NCI-H2081 treated with DMSO at 0.1 percent for 48 hours (cell line): Measurements from ENCODE around the gene PLCG2.

ENCODE experiments used
- DNase-seq: peaks from one replicate; lab custom pipeline; 2025; lab: John Stamatoyannopoulos, UW

Gene PLCG2

GRCh38 chr16:81843683-81844082, 64.6 kb downstream of the PLCG2 start:
- DNase-seq, result no peak

- DNase-seq, result no peak
These were observed 67.0 kb downstream of the PLCG2 start for GRCh38 chr16:81846105-81846504.

- DNase-seq, result no peak
These were observed 69.3 kb downstream of the PLCG2 start for GRCh38 chr16:81848306-81848853.

- no peak for DNase-seq
These were observed 71.3 kb downstream of the PLCG2 start for GRCh38 chr16:81850197-81850944.

GRCh38 chr16:81852347-81852746, 73.3 kb downstream of the PLCG2 start:
- DNase-seq, result no peak

GRCh38 chr16:81855552-81856153, 76.6 kb downstream of the PLCG2 start:
- DNase-seq, result no peak

- no peak for DNase-seq
These were observed 81.5 kb downstream of the PLCG2 start for GRCh38 chr16:81860287-81861266.

- DNase-seq, result no peak
These were observed 82.4 kb downstream of the PLCG2 start for GRCh38 chr16:81861503-81861902.

GRCh38 chr16:81861915-81862314, 82.8 kb downstream of the PLCG2 start:
- no peak for DNase-seq

GRCh38 chr16:81863630-81864352, 84.7 kb downstream of the PLCG2 start:
- no peak for DNase-seq

- DNase-seq, result no peak
These were observed 85.7 kb downstream of the PLCG2 start for GRCh38 chr16:81864646-81865382.

- DNase-seq, result no peak
These were observed 87.8 kb downstream of the PLCG2 start for GRCh38 chr16:81866820-81867440.

GRCh38 chr16:81868057-81868748, 89.1 kb downstream of the PLCG2 start:
- DNase-seq, result no peak

GRCh38 chr16:81869326-81869725, 90.2 kb downstream of the PLCG2 start:
- DNase-seq, result no peak

- DNase-seq, result no peak
These were observed 94.1 kb downstream of the PLCG2 start for GRCh38 chr16:81873206-81873605.

- DNase-seq, result no peak
These were observed 95.0 kb downstream of the PLCG2 start for GRCh38 chr16:81873843-81874752.

- no peak for DNase-seq
These were observed 96.4 kb downstream of the PLCG2 start for GRCh38 chr16:81875461-81875860.

- DNase-seq, result no peak
These were observed 97.3 kb downstream of the PLCG2 start for GRCh38 chr16:81876273-81876900.
